GM18517 (cell line): ENCODE measurements around the gene MKS1.

Experiments used
- ATAC-seq: cut with Tn5 transposase; IDR thresholded peaks from one replicate; pipeline ENCODE4 v1.9.1; 2021; ENCODE audit warnings: mild to moderate bottlenecking, moderate library complexity; ENCODE audit not compliant: unreplicated experiment

Gene MKS1

DNA sequence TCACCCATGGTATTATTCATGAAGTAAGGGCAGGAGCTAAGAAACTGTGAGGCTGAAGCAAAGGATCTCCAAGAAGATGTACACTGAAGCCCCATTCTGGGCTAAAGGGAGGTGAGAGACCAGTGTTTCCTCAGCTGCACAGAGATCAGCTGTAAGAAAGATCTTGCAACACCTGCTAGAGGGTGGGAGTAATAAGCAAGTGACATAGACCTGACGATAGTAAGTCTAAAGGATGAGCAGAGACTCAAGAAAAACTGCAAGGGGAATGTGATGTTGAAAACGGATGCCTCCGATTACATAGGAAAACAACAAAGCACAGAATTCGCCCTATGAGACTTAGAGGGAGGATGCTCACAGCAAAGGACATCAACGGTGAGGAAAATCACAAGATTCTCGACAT lies 52.4 kb downstream of the MKS1 start, which contains the start of gene OR4D2:
Gene OR4D2 (plus strand): TSS at position 301 of the 400 bp plus-strand sequence. CDS start 2,674 bp downstream, outside the sequence.
- no peak for ATAC-seq

- no peak for ATAC-seq
Observed at GRCh38 chr17:58165981-58166380, 53.1 kb downstream of the MKS1 start.

GRCh38 chr17:58161566-58161965 lies 57.5 kb downstream of the MKS1 start:
- no peak for ATAC-seq

DNA sequence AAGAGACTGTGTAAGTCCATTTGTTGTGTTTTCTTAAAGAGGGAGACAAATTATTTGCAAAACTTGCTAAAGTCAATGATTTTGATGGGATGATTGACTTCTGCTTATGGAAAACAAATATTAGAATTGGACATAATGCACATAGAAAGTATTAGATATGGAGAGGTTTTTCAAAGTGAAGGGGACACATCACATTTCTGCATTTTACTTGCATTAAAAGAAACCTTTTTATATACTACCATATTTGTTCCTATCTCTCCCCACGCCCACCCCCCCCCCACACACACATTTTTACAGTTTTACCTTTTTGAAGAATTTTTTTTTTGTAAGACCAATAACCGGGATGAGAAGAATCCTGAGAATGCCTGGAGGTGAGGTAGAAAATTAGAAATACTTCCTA lies 60.9 kb downstream of the MKS1 start:
- ATAC-seq = no peak

DNA sequence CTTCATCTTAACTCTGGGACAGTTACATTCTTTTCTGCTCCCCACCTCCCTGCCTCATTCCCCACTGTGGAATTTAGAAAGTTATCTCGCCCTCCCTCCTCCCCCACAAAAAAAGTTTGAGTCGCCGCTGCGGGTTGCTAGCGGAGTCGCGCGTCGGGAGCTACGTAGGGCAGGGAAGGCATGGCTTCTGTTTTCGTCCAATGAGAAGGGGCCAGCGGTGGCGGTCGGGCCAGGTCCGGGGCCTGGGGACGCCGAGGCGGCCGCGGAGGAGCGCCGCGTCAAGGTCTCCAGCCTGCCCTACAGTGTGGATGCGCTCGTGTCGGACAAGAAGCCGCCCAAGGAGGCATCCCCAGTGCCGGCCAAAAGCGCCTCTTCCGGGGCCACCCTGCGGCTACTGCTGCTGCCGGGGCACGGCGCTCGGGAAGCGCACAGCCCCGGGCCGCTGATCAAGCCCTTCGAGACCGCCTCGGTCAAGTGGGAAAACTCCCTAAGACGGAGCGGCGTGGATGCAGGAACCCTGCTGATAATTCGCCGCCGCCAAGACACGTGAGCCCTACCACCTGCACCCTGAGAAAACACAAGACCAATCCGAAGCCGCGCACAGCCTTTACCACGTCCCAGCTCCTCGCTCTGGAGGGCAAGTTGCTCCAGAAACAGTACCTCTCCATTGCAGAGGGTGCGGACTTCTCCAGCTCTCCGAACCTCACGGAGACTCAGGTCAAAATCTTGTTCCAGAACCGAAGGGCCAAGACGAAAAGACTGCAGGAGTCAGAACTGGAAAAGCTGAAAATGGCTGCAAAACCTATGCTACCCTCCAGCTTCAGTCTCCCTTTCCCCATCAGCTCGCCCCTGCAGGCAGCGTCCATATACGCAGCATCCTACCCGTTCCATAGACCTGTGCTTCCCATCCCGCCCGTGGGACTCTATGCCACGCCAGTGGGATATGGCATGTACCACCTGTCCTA lies 61.9 kb downstream of the MKS1 start:
- ATAC-seq = no peak
